ACC112 (cell line): ENCODE results near the gene CAMK2G.

Experiments used
- H2AFZ ChIP-seq: fragments of 200-600 bp; sonication (generic); one replicate; pipeline ENCODE4 v1.6.0; 2017; ENCODE audit warnings: antibody characterized with exemption, low read length; ENCODE audit not compliant: unreplicated experiment
- H3K27ac ChIP-seq: fragments of 200-600 bp; sonication (generic); 2 replicates; pipeline ENCODE4 v1.5.1; 2014; ENCODE audit warnings: low read depth, mild to moderate bottlenecking, antibody characterized with exemption, low read length, moderate library complexity
- H3K27me3 ChIP-seq: fragments of 200-600 bp; sonication (generic); 2 replicates; pipeline ENCODE4 v1.6.1; 2014; ENCODE audit warnings: mild to moderate bottlenecking, antibody characterized with exemption, low read length, moderate library complexity, mixed read lengths; ENCODE audit not compliant: insufficient read depth
- H3K36me3 ChIP-seq: fragments of 200-600 bp; sonication (generic); 2 replicates; pipeline ENCODE4 v1.6.1; 2016; ENCODE audit warnings: mild to moderate bottlenecking, antibody characterized with exemption, low read length, moderate library complexity, mixed read lengths; ENCODE audit not compliant: insufficient read depth
- H3K4me1 ChIP-seq: fragments of 200-600 bp; sonication (generic); one replicate; pipeline ENCODE4 v1.6.1; 2016; ENCODE audit warnings: low read length, mixed read lengths; ENCODE audit not compliant: insufficient read depth, unreplicated experiment, control insufficient read depth
- H3K4me3 ChIP-seq: fragments of 200-600 bp; sonication (generic); 2 replicates; pipeline ENCODE4 v1.5.1; 2014; ENCODE audit warnings: mild to moderate bottlenecking, low read depth, low read length
- H3K79me2 ChIP-seq: fragments of 200-600 bp; sonication (generic); one replicate; pipeline ENCODE4 v1.6.0; 2016; ENCODE audit warnings: low read length; ENCODE audit not compliant: control insufficient read depth, unreplicated experiment, insufficient read depth

Gene CAMK2G

DNA sequence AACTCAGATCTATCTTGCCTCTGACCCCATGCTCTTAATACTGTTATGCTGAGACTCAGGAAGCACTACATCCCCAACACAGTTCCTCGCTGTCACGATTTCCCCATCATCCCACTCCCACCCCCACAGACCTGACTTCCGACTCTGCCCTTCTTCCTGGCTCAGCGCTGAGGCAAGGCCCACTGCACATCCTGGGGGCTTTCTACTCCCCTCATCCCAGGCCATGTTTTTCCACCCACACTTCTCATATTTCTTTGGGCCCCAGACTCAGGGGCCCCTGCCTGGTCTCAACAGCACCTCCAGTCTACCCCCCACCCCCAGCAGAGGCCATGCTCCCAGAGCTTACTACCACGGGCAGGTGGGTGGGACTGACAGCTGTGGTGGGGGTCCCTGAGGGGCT is 55.3 kb downstream of the CAMK2G start:
- Histone ChIP-seq H2AFZ (no peak overlapping the region), H3K27me3 (no peaks in the 10 kb centered on the region), H3K4me3 (no peak overlapping the region), H3K36me3 (no peaks in the 10 kb centered on the region), H3K4me1 (peaks cover 37% of the 10 kb centered on the region), H3K27ac (no peak overlapping the region), H3K79me2 (no peaks in the 10 kb centered on the region)

DNA sequence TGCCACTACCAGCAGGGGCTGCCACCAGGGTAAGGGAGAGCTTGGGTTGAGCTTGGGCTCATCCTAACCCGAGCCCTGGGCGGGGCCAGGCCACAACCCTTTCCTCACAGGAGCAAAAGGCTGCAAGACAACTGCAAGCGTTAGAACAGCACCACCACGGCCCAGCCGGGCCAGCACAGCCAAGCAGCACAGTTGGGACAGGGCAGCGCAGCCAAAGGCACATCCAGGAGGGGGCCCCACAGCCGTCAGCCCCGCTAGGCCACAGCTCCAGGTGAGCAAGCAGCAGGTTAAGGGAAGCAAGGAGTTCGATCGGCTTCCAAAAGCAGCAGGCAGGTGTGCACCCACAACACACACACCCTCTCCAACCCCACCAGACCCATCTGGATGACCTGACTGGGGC is 56.0 kb downstream of the CAMK2G start:
- Histone ChIP-seq H3K27me3 (no peaks in the 10 kb centered on the region), H3K36me3 (no peaks in the 10 kb centered on the region), H3K27ac (no peak overlapping the region)

DNA sequence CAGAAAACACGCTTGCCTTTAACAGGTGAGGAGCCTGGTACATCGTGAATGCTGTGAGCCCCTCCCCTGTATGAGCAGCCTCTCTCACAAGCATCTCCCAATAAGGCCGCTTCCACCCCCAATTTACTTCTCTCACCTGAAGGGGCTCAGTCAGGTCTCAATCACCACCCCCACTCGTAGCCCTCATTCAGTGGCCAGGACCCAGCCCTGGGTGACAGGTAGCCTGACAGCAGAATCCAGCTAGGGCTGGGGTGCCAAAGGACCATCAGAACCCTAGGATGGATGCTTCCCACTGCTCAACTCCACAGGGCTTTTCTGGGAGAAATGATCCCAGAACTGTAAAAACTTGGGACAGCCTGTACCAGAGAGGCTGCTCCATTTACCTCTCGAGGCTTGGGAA is 56.5 kb downstream of the CAMK2G start:
- Histone ChIP-seq H3K36me3 (no peaks in the 10 kb centered on the region; the same call in 1 of the 2 replicates), H3K27ac (no peak overlapping the region; the same call in 1 of the 2 replicates), H3K79me2 (no peaks in the 10 kb centered on the region), H2AFZ (no peak overlapping the region), H3K27me3 (no peaks in the 10 kb centered on the region), H3K4me3 (no peak overlapping the region), H3K4me1 (peaks cover 37% of the 10 kb centered on the region)

More for the DNA sequence above, 56.0 kb downstream of the CAMK2G start:
- Histone ChIP-seq H3K4me1 (peaks cover 37% of the 10 kb centered on the region), H3K4me3 (no peak overlapping the region), H3K79me2 (no peaks in the 10 kb centered on the region), H2AFZ (no peak overlapping the region)

DNA sequence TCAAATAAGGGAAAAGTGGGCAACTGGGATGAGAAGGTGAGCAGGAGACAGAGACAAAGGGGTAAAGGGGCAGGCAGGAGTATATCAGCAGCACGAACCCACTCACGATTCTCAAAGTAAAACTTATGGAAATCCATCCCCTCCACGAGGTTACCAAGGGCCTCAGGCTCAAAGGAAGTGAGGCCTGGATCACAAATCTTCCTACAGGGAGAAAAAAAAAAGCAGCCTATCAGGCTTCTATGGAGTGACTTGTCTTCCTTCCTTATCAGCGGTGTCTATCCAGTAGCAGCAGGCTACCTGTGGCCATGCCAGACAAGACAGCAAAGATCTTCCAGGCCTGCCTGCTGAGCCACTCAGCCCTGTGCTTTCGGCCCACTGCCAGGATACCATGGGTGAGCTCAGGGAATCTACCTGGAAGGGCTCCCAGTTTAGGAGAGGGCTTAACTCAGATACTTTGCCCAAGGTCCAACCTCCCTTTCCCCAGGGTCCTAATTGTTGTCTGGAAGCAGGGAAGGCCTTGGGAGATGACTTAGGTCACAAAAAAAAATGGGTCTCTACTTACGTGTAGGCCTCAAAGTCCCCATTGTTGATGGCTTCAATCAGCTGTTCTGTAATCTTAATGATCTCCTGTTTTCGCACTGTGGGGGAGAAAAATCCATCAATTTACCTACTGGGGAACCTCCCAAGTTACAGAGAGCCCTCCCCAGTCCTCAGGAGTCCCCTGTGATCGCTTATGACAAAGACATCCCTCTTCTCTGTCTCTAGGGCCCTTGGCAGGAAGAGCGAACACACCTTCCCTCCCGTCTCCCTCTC is 57.2 kb downstream of the CAMK2G start:
- Histone ChIP-seq H3K4me1 (peaks cover 37% of the 10 kb centered on the region), H3K36me3 (no peaks in the 10 kb centered on the region; the same call in 1 of the 2 replicates), H3K4me3 (no peak overlapping the region), H3K79me2 (no peaks in the 10 kb centered on the region), H2AFZ (no peak overlapping the region), H3K27ac (peak overlapping the region; percentile 91), H3K27me3 (no peaks in the 10 kb centered on the region)

DNA sequence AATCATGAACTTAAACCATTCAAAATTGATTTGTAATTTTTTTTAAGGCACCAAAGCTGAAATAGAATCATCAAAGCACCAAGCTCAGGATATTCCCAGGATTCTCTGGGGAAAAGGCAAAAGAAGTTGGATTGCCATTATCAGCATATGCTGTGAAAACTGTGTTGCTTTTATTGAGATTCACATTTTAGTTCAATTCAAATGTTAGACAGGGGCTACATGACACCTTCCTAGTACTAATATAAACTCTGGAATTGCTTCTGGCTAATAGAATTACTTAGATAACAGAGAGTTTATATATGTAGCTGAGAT is 58.7 kb downstream of the CAMK2G start:
- no peak overlapping the region for H2AFZ ChIP-seq
- H3K27ac ChIP-seq = peak overlapping the region; percentile 91
- no peaks in the 10 kb centered on the region for H3K27me3 ChIP-seq
- H3K4me3 ChIP-seq = peak overlapping the region; percentile 22; the same call in 1 of the 2 replicates
- peaks cover 37% of the 10 kb centered on the region for H3K4me1 ChIP-seq
- no peaks in the 10 kb centered on the region; the same call in 1 of the 2 replicates for H3K36me3 ChIP-seq
- peaks cover 4% of the 10 kb centered on the region for H3K79me2 ChIP-seq

DNA sequence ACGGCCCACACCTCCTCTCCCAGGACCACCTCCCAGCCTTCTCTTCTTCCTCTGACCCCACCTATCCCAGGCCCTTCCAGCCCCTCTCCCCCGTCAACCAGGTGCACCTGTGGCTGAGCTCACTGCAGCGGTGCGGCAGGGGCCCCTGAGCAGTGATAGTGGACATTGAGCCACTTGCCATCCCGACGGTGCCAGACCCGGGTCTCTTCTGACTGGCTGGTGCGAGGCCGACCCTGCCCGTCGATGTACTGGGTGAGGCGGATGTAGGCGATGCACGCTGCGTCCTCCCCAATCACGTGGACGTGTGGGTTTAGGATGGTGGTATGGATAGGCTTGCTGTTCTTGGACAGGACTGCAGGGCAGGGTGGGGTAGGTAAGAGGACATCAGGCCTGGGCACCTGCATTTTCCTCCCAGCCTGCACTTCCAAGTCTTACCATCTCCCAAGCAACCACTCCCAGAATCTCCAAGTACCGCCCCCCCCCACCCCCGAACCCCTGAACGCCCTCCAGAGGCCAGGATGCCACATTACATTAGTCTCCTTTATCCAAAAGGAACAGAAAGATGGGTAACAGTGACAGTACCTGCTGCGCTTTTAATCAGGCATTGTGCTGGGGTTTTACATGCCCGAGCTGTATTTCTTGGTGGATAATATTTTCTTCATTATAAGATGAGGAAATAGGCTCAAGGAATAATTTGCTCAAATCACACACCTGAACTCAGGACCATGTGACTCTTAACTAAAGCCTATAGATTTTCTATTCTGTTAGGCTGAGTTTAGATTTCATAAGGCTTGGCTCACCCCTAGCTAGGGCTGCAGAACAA is 59.2 kb downstream of the CAMK2G start:
- H2AFZ ChIP-seq = no peak overlapping the region
- H3K79me2 ChIP-seq = peaks cover 7% of the 10 kb centered on the region
- peaks cover 35% of the 10 kb centered on the region for H3K4me1 ChIP-seq
- H3K36me3 ChIP-seq = no peaks in the 10 kb centered on the region; the same call in 1 of the 2 replicates
- peak overlapping the region; percentile 22; the same call in 1 of the 2 replicates for H3K4me3 ChIP-seq
- H3K27me3 ChIP-seq = no peaks in the 10 kb centered on the region
- H3K27ac ChIP-seq = peak overlapping the region; percentile 91

DNA sequence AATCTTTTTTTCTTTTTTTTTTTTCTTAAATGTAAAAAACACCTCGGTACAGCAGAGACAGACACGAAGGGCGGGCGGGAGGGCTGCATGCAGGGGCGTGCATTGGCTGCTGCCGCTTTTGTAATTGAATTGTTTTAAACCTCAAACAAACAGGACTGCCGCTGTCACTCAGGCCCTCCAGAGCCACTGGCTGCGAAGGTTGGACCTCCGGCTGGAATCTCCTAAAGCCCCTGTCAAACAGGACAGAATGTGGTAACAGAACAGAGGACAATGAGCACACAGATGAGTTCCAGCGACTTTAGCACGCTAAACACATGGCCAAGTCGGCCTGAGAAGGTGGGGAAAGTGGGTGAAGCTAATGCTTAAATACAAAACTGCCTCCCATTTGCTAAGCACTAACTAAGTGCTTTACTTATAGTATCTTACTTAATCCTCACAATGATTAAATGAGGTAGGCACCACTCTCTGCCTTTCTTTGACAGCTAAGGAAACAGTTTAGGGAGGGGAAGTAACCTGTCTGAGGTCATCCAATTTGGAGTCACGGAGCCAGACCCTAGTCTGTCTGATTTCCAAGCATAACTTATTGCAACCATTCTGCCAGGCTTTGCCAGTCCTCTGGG is 60.0 kb downstream of the CAMK2G start:
- Histone ChIP-seq H3K27ac (no peak overlapping the region), H2AFZ (no peak overlapping the region), H3K4me3 (no peak overlapping the region), H3K79me2 (peaks cover 7% of the 10 kb centered on the region), H3K36me3 (no peaks in the 10 kb centered on the region; the same call in 1 of the 2 replicates), H3K27me3 (no peaks in the 10 kb centered on the region), H3K4me1 (peaks cover 28% of the 10 kb centered on the region)

DNA sequence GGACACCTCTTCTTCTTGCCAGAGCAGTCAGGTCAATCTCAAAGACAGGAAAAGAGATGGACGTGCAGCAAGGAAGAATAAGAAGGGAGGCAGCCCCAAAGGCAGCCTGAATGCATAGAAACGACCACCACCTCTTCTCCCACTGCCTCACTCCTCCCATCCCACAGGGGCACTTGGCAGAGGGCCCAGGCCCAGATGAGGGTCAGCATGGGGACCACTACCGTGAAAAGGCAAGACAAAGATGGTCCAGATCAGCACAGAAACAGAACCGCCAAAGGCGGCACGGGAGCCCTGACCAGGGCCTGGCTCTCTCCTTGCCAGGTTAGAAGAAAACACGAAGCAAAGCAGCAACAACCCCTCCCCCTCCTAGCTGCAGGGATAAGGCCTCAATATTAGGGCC is 61.0 kb downstream of the CAMK2G start:
- H2AFZ ChIP-seq = no peak overlapping the region
- H3K36me3 ChIP-seq = no peaks in the 10 kb centered on the region; the same call in 1 of the 2 replicates
- H3K27ac ChIP-seq = no peak overlapping the region
- peaks cover 7% of the 10 kb centered on the region for H3K79me2 ChIP-seq
- no peaks in the 10 kb centered on the region for H3K27me3 ChIP-seq
- no peak overlapping the region for H3K4me3 ChIP-seq
- peaks cover 27% of the 10 kb centered on the region for H3K4me1 ChIP-seq

DNA sequence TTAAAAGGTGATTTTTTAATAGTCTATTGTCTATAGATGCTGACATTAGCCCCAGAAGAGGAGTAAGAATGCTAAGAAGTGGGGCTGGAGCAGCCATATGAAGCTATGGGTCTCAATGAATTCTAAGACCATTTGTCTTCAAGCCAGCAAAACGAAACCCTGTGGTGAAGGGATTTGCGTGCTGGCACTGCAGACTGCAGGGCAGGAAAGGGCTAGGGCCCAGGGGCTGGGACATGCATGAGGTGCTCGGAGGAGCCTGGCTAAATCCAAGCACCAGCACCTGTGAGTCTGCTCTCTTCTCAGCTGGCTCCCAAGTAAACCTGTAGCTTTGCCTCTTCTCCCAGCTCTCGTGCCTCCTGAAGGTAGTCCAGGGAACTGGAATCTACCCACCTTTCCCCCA is 61.7 kb downstream of the CAMK2G start:
- Histone ChIP-seq H3K79me2 (peaks cover 11% of the 10 kb centered on the region), H3K36me3 (peaks cover 5% of the 10 kb centered on the region; the same call in 1 of the 2 replicates), H3K27me3 (no peaks in the 10 kb centered on the region), H3K4me3 (no peak overlapping the region), H3K27ac (no peak overlapping the region), H2AFZ (no peak overlapping the region), H3K4me1 (peaks cover 24% of the 10 kb centered on the region)

DNA sequence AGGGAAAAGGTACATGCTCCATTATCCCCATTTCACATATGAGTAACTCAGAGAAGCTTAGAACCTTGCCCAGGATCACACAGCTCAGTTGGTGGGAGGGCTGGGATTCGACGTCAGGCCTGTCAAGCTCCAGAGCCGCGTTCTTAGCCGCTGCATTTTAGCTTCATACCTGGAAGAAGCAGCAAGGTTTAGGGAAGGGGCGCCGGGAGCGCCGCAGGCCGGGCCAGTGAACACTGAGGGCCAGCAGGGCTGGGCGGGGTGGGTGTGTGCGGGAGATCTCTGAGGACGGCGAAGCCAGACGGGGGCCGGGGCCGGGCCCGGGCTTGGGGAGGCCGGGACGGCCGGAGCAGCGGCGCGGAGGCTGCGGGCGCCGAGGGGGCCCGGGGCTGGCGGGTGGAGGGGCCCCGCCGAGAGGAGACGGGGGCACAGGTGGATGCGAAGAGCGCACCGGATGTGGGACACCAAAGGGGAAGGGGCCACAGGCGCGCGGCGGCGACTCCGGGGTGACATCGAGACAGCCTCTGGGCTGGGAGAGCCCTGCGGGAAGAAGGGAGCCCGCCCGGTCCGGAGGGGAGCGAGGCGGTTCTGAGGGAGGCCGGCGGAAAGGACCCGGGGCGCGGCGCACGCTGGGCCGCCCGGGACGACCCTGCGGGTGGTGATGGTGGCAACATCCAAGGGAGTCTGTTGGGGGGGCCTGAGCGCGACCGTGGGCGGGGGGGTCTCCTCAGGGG is 63.5 kb downstream of the CAMK2G start:
- H3K36me3 ChIP-seq = peaks cover 10% of the 10 kb centered on the region; the same call in 1 of the 2 replicates

More for the DNA sequence above, 63.5 kb downstream of the CAMK2G start:
- Histone ChIP-seq H2AFZ (peak overlapping the region; percentile 69), H3K27ac (peak overlapping the region; percentile 70; the same call in 1 of the 2 replicates), H3K27me3 (no peaks in the 10 kb centered on the region), H3K4me1 (peaks cover 6% of the 10 kb centered on the region), H3K4me3 (peak overlapping the region; percentile 96), H3K79me2 (peaks cover 11% of the 10 kb centered on the region)
